HEK293 (cell line): ENCODE results near the gene SLC30A5.

ENCODE experiments used
- FEZF1 ChIP-seq: fragments of 450-650 bp; formaldehyde crosslinking; IDR thresholded peaks from 2 replicates; pipeline ENCODE4 v1.5.1; 2016; ENCODE audit warnings: missing biosample characterization, missing genetic modification characterization
- KLF9 ChIP-seq: fragments of 450-650 bp; formaldehyde crosslinking; IDR thresholded peaks from 2 replicates; pipeline ENCODE4 v1.5.1; 2016; ENCODE audit warnings: missing biosample characterization, missing genetic modification characterization, low read depth
- SP3 ChIP-seq: fragments of 450-650 bp; formaldehyde crosslinking; IDR thresholded peaks from 2 replicates; pipeline ENCODE4 v1.5.1; 2016; ENCODE audit warnings: missing biosample characterization, missing genetic modification characterization
- YY1 ChIP-seq: fragments of 450-650 bp; formaldehyde crosslinking; IDR thresholded peaks from 2 replicates; pipeline ENCODE4 v1.5.1; 2018; ENCODE audit warnings: missing biosample characterization, missing genetic modification characterization
- ZBTB10 ChIP-seq: fragments of 450-650 bp; formaldehyde crosslinking; IDR thresholded peaks from 2 replicates; pipeline ENCODE4 v1.5.1; 2016; ENCODE audit warnings: missing biosample characterization, missing genetic modification characterization
- ZBTB17 ChIP-seq: fragments of 450-650 bp; formaldehyde crosslinking; IDR thresholded peaks from 2 replicates; pipeline ENCODE4 v1.5.1; 2016; ENCODE audit warnings: missing biosample characterization, missing genetic modification characterization
- ZIC2 ChIP-seq: fragments of 450-650 bp; formaldehyde crosslinking; IDR thresholded peaks from 2 replicates; pipeline ENCODE4 v1.5.1; 2016; ENCODE audit warnings: missing biosample characterization, missing genetic modification characterization
- ZNF146 ChIP-seq: fragments of 450-650 bp; formaldehyde crosslinking; IDR thresholded peaks from 2 replicates; pipeline ENCODE4 v1.5.1; 2016; ENCODE audit warnings: missing biosample characterization, missing genetic modification characterization
- ZNF184 ChIP-seq: fragments of 450-650 bp; IDR thresholded peaks from 2 replicates; pipeline ENCODE4 v1.5.1; 2018; ENCODE audit warnings: missing biosample characterization, mild to moderate bottlenecking, missing genetic modification characterization
- ZNF354C ChIP-seq: fragments of 450-650 bp; formaldehyde crosslinking; IDR thresholded peaks from 2 replicates; pipeline ENCODE4 v1.5.1; 2016; ENCODE audit warnings: missing biosample characterization, missing genetic modification characterization, low read depth, borderline replicate concordance
- ZNF488 ChIP-seq: fragments of 450-650 bp; formaldehyde crosslinking; IDR thresholded peaks from 2 replicates; pipeline ENCODE4 v1.5.1; 2016; ENCODE audit warnings: missing biosample characterization, missing genetic modification characterization
- ZNF501 ChIP-seq: fragments of 450-650 bp; formaldehyde crosslinking; IDR thresholded peaks from 2 replicates; pipeline ENCODE4 v1.5.1; 2016; ENCODE audit warnings: missing biosample characterization, missing genetic modification characterization
- ZNF518A ChIP-seq: fragments of 450-650 bp; formaldehyde crosslinking; conservative IDR thresholded peaks from 2 replicates; pipeline ENCODE4 v1.5.1; 2016; ENCODE audit warnings: low read depth, missing biosample characterization, missing genetic modification characterization
- ZNF560 ChIP-seq: fragments of 450-650 bp; formaldehyde crosslinking; IDR thresholded peaks from 2 replicates; pipeline ENCODE4 v1.5.1; 2017; ENCODE audit warnings: missing biosample characterization, missing genetic modification characterization, borderline replicate concordance
- ZNF596 ChIP-seq: fragments of 450-650 bp; IDR thresholded peaks from 2 replicates; pipeline ENCODE4 v1.5.0; 2018; ENCODE audit warnings: missing biosample characterization, mild to moderate bottlenecking, missing genetic modification characterization, moderate library complexity
- ZNF629 ChIP-seq: fragments of 450-650 bp; formaldehyde crosslinking; IDR thresholded peaks from 2 replicates; pipeline ENCODE4 v1.5.1; 2017; ENCODE audit warnings: missing biosample characterization, missing genetic modification characterization
- ZNF639 ChIP-seq: fragments of 450-650 bp; formaldehyde crosslinking; IDR thresholded peaks from 2 replicates; pipeline ENCODE4 v1.5.1; 2016; ENCODE audit warnings: missing biosample characterization, missing genetic modification characterization
- ZNF76 ChIP-seq: fragments of 450-650 bp; formaldehyde crosslinking; IDR thresholded peaks from 2 replicates; pipeline ENCODE4; 2016; ENCODE audit warnings: low read depth, missing biosample characterization, missing genetic modification characterization, borderline replicate concordance
- ZNF776 ChIP-seq: fragments of 450-650 bp; formaldehyde crosslinking; IDR thresholded peaks from 2 replicates; pipeline ENCODE4 v1.5.0; 2017; ENCODE audit warnings: missing biosample characterization, missing genetic modification characterization, borderline replicate concordance
- TF ChIP-seq, protein P1 (sequence below): fragments of 450-650 bp; IDR thresholded peaks from 2 replicates; pipeline ENCODE4 v1.5.1; 2018; ENCODE audit warnings: missing biosample characterization, missing genetic modification characterization
- TF ChIP-seq, protein P2 (sequence below): sonication (generic); formaldehyde crosslinking; IDR thresholded peaks from 2 replicates; pipeline ENCODE4 v1.8.1; 2022; ENCODE audit warnings: mild to moderate bottlenecking, moderate library complexity, missing genetic modification reagents
- TF ChIP-seq, protein P3 (sequence below): fragments of 450-650 bp; formaldehyde crosslinking; IDR thresholded peaks from 2 replicates; pipeline ENCODE4 v1.5.1; 2016; ENCODE audit warnings: missing biosample characterization, missing genetic modification characterization

Gene SLC30A5

DNA sequence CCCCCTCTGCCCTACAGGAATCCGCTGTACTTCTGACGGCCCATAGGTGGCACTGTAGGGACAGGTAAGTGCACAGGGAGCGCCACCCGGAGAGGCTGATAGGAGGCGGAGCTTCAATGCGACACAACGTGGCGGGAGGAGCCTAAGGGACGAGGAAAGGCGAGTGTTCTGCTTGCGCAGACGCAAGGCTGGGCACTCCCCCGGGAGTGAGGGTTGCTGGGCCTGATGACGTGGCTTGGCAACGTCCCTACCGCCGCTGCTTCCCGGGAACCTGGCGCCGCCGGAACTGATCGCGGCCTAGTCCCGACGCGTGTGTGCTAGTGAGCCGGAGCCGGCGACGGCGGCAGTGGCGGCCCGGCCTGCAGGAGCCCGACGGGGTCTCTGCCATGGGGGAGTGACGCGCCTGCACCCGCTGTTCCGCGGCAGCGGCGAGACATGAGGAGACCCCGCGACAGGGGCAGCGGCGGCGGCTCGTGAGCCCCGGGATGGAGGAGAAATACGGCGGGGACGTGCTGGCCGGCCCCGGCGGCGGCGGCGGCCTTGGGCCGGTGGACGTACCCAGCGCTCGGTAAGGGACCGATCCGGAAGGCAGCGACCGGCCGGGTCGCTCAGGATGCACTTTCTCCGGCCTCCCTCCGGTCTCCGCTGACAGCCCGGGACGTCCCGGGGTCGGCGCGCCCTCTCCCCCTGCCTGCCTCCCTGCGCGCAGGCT is at the start of gene SLC30A5 (continued):
- TF ChIP-seq ZIC2 (tag by site-specific recombination): peak; percentile 42
- TF ChIP-seq FEZF1 (tag by site-specific recombination): no peak
- peak; percentile 59; the same call in 1 of the 2 replicates for TF ChIP-seq ZNF639 (tag by site-specific recombination)
- peak; percentile 88 for TF ChIP-seq SP3 (tag by site-specific recombination)
- peak; percentile 38; the same call in 1 of the 2 replicates for TF ChIP-seq ZNF184
- TF ChIP-seq ZNF76 (tag by site-specific recombination): peak; percentile 89
- TF ChIP-seq, protein P1, sequence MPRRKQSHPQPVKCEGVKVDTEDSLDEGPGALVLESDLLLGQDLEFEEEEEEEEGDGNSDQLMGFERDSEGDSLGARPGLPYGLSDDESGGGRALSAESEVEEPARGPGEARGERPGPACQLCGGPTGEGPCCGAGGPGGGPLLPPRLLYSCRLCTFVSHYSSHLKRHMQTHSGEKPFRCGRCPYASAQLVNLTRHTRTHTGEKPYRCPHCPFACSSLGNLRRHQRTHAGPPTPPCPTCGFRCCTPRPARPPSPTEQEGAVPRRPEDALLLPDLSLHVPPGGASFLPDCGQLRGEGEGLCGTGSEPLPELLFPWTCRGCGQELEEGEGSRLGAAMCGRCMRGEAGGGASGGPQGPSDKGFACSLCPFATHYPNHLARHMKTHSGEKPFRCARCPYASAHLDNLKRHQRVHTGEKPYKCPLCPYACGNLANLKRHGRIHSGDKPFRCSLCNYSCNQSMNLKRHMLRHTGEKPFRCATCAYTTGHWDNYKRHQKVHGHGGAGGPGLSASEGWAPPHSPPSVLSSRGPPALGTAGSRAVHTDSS (tag by site-specific recombination): no peak
- TF ChIP-seq ZNF629 (tag by site-specific recombination): peak; percentile 96
- TF ChIP-seq ZNF354C: no peak
- TF ChIP-seq, protein P2, sequence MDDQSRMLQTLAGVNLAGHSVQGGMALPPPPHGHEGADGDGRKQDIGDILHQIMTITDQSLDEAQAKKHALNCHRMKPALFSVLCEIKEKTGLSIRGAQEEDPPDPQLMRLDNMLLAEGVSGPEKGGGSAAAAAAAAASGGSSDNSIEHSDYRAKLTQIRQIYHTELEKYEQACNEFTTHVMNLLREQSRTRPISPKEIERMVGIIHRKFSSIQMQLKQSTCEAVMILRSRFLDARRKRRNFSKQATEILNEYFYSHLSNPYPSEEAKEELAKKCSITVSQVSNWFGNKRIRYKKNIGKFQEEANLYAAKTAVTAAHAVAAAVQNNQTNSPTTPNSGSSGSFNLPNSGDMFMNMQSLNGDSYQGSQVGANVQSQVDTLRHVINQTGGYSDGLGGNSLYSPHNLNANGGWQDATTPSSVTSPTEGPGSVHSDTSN (CRISPR knock-in tag): peak; percentile 94
- TF ChIP-seq, protein P3, sequence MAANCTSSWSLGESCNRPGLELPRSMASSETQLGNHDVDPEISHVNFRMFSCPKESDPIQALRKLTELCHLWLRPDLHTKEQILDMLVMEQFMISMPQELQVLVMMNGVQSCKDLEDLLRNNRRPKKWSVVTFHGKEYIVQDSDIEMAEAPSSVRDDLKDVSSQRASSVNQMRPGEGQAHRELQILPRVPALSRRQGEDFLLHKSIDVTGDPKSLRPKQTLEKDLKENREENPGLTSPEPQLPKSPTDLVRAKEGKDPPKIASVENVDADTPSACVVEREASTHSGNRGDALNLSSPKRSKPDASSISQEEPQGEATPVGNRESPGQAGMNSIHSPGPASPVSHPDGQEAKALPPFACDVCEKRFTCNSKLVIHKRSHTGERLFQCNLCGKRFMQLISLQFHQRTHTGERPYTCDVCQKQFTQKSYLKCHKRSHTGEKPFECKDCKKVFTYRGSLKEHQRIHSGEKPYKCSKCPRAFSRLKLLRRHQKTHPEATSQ (tag by site-specific recombination): peak; percentile 88
- TF ChIP-seq ZNF560 (tag by site-specific recombination): 0 out of 2 replicates have a peak, but pooled peaks have one; percentile 23
- TF ChIP-seq ZNF146 (tag by site-specific recombination): 0 out of 2 replicates have a peak, but pooled peaks have one; percentile 32
- peak; percentile 19; the same call in 1 of the 2 replicates for TF ChIP-seq ZBTB10 (tag by site-specific recombination)
- TF ChIP-seq ZNF776 (tag by site-specific recombination): no peak
- peak; percentile 94 for TF ChIP-seq ZNF501 (tag by site-specific recombination)
- TF ChIP-seq ZNF518A: peak; percentile 12; the same call in 1 of the 2 replicates
- TF ChIP-seq ZNF488 (tag by site-specific recombination): no peak
- TF ChIP-seq ZBTB17 (tag by site-specific recombination): peak; percentile 26; the same call in 1 of the 2 replicates
- TF ChIP-seq KLF9 (tag by site-specific recombination): peak; percentile 41; the same call in 1 of the 2 replicates
- TF ChIP-seq YY1 (tag by site-specific recombination): peak; percentile 75; the same call in 1 of the 2 replicates
- TF ChIP-seq ZNF596: 0 out of 2 replicates have a peak, but pooled peaks have one; percentile 2
